GM19025 (cell line): Measurements from ENCODE around the gene NDUFAF5.
A peak's percentile ranks its signal among the peaks of the same experiment; 100 is the strongest.

ENCODE experiments used
- ATAC-seq: cut with Tn5 transposase; IDR thresholded peaks from one replicate; pipeline ENCODE4 v1.9.1; 2021; ENCODE audit warnings: mild to moderate bottlenecking, low read depth, moderate library complexity; ENCODE audit not compliant: unreplicated experiment

NDUFAF5 gene

DNA sequence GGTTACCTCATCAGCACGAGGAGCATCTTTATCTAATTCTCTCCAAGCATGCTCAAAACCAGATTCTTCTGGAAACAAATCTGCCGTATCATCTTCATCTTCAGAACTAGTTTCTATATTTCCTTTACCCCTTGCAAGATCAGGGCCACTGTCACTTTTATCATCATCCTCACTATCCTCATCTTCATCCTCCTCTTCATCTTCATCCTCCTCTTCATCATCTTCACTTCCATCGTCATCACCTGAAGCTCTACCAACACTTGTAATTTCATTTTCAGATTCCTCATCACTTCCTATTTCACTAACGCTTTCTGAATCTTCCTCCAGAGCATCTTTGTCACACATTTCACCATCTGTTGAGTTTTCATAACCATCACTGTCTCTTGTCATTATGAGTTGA, 9.0 kb upstream of the NDUFAF5 start:
- no peak for ATAC-seq

DNA sequence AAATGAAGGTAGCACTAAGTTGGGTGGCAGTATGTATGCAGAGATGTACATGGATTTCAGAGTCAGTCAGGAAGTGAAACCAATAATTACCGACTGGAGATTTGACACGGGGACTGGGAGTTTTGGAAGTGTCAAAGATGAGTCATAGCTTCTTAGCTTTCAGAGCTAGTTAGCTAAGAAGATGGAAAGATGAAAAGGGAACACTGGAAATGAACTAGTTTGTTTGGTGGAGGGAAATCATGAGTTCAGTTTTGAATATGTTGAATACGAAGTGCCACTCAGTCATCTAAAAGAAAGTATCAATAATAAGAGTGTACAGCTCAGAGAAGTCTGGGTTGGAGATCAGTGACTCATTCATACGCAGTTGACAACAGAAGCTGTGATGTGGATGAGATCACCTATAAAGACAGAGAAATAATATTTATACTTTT, 7.6 kb upstream of the NDUFAF5 start:
- no peak for ATAC-seq

DNA sequence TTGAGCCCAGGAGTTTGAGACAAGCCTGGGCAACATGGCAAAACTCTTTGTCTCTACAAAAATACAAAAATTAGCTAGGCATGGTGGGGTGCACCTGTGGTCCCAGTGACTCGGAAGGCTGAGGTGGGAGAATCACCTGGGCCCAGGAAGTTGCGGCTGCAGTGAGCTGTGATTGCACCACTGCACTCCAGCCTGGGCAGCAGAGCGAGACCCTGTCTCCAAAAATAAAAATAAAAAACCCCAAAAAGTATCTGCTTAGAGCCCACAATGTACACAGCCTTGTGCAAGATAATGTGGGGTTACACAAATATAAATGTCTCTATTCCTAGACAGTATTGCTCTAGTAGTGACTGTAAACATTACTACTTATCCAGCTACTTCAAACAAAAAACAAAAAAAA, 6.0 kb upstream of the NDUFAF5 start:
- no peak for ATAC-seq

DNA sequence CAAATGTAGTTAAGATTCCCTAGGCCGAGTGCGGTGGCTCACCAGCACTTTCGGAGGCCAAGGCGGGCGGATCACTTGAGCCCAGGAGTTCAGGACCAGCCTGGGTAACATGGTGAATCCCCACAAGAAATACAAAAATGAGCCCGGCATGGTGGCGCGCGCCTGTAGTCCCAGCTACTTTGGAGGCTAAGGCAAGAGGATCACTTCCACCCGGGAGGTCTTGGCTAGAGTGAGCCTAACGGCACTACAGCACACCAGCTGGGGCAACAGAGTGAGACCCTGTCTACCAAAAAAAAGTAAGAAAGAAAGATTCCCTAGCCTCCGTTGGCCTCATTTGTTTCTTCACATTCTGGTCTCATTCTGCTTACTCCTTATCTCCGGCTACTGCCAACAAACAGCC, 1.3 kb upstream of the NDUFAF5 start:
- ATAC-seq = no peak

DNA sequence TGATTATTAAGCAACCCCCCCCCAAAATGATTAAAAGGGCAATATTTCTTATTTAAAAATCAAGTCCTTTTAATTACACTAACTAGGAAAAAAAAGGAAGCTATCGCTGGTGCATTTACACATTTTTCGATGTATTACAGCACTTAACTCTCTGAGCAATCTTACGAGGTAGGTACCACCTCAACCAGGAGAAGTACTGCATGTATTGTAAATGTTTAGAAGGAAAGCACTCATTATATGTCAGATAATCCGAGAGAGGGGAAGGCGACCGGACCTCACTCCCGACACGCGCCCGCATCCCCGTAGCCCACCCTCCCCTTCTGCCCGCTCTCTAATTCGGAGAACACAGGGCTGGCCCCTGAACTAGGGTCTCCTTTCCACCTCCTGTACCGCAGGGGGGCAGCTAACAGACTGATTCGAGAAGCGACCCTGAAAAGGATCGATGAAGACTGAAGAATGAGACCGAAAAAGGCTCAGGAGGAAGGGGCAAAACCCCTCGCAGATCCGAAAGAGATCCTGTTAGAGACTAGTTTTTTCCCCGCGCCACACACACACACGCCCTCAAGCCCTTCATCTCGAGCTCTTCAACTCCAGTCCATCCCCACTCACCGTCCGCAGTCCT, 446 bp upstream of the NDUFAF5 start:
- ATAC-seq = peak; percentile 3

DNA sequence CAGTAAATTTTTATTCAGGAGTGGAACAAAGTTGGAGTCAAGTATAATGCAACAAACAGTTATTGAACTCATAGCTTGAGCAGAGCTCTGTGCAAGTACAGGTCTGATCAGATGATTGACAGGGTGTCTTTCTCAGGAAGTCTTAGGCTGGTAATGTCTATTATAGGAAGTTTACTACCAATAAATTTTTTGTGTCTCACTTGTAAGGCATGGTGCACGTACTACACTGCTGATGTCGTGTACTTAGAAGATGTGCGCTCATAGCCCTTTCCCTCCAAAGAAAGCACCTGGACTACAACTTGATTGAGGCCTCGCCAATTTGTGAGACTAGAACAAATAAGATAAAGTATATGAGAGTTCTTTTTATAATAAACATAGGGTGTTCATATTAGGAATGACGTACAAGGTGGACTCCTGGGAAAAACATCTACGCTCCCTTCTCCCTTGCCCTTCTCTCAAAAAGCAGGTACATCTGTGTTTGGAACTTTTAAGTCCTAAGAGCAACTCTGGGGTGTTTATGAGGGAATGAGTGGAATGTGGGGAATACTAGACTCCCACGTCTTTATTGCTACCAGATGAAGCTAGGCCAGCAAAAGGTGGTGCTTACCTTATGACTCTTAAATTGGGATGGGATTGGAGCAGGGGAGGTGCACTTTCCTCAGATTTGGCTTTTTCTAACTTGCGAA, 1.5 kb downstream of the NDUFAF5 start:
- ATAC-seq = no peak

DNA sequence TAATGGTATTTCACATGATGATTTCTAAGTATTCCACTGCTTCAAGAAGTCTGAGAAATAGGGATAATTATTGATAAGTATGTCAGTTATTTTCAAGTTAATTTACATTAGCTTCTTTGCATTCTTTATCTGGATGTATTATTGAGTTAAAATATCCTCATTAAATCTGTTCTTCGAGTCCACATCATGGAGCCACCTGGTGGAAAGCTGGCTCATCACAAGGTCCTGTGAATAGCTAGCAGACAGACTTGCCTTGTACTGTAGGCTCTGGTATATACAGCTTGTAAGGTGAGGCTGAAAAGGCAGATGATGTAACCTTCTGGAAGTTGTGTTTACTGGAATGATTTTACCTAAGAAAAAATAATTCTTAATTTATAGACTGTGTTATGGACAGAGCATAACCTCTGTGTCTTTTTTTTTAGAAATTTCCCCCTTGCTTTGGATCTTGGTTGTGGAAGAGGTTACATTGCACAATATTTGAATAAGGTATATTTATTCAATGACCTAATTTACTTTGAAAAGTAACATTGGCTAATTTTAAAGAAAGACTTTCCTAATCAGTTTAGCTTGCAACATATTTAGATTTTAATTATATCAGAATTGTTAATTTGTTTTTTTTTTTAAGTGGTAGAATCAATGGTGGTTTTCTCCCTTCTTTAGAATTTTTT, 3.5 kb downstream of the NDUFAF5 start:
- ATAC-seq = no peak

DNA sequence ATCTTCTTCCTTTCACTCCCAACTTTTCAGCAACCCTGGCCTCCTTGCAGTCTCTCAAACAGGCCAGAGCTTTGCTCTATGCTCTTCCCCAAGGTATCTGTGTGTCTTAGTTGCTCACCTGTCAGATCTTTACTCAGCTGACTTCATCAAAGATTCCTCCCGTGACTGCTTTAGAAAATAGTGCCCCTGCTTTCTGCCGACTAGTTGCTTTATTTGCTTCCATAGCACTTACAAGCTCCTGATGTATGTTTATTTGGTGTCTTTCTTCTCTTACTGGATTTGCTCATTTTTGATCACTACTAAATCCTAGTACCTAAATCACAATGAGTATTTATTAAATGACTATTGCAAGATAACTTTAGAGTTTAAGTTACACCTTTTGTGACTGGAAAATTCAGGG, 5.9 kb downstream of the NDUFAF5 start:
- no peak for ATAC-seq

DNA sequence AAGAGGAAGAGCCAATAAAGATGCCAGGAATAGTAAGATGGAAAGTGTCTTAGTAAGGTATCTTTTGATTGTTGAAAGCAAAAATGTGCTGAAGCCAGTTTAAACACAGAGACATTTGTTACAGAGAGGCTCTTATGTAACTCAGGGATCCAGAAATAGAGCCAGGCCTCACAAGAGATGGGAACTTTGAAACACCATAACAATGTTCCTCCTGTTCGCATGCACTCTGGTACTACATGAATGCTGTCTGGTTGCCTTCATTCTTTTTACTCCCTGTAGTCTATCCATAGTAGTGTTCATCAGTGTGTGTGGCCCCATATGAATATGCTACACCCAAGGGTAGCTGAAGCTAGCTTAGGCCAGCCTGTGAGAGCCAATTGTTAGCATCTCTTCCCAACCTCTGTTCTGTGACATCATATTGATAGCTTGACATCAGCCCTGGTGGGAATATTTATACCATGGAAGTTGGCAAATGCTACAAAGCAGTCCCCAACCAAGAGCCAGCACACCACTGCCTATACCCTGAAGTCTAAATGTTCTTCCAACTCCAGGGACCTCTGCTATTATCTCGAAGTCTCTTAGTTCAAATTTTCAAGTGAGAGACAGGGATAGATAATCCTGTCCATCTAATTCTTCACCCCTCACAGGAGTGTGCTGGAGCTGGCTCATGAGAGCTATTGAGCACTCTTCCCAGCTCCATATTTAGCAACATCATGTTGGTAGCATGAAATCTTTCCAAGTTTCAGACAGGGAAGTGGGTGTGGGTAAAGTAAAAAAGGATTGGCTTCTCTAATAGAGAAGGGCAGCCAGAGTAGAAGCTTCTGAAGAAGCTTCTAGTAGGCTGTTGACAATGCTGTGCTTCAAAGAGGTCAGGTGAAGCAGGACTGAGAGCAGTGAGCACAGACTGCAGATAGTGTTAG, 7.0 kb downstream of the NDUFAF5 start:
- no peak for ATAC-seq

DNA sequence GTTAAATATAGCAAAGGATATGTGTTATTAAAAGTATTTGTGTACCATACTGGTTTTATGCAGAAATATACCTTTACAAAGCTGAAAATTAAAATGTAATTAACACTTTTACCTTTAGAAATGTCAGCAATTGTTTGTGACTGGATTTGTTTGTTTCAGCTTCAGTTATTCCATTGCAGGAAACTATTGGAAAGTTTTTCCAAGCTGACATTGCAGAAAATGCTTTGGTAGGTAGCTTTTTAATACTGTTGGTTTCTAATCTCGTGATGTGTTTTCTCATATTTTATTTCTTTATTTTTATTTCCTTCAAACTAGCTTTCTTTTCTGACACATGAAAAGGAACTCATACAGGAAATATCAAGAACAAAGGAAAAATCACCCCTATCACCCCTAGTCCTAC, 8.2 kb downstream of the NDUFAF5 start:
- ATAC-seq = no peak

DNA sequence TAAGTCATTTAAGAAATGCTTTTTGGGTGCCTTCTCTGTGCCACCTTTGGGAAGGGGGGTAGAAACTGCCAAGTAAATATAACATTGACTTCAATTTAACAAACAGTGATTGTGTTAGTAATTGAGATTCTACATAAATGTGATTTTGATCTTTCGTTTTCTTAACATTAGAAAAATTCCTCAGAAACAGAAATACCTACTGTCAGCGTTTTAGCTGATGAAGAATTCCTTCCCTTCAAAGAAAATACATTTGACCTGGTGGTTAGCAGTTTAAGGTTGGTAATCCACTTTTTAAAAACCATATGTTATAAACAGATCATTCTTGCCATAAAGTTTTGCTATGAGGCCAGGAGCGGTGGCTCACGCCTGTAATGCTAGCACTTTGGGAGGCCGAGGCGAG, 9.8 kb downstream of the NDUFAF5 start:
- no peak for ATAC-seq

DNA sequence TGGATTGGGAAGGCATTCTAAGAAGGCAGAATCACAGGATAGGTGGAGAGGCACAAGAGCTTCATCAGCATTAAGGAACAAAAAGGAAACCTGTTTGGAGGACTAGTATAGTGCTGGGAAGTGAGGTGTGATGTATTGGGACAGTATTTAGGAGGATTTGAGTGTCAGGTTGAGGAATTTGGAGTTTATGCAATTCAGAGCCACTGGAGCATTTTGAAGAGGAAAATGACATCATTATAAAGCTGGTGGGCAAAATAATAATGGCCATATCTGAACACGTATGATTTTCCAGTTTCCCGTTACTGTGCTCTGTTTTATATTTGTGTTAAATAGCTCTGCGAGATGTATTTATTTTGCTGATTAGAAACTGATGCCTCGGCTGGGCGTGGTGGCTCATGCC, 14.2 kb downstream of the NDUFAF5 start:
- ATAC-seq = no peak

DNA sequence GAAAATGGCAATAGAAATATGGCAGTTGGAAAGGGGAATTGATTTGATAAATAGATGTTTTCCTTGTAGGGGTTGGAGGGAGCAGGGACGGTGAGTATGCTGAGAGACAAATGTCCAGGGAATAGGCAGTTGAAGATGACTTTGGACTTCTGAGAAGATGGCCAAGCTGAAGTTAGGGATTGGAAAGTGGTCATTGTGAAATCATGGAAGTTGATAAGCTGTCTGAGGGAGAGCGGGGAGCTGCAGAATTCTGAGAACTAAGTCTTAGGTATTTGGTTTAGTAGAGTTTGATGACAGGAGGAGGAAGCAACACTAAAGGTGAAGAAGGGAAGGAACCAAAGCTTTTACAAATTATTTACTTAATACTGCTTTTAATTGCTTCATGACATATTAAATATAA, 15.1 kb downstream of the NDUFAF5 start:
- no peak for ATAC-seq

DNA sequence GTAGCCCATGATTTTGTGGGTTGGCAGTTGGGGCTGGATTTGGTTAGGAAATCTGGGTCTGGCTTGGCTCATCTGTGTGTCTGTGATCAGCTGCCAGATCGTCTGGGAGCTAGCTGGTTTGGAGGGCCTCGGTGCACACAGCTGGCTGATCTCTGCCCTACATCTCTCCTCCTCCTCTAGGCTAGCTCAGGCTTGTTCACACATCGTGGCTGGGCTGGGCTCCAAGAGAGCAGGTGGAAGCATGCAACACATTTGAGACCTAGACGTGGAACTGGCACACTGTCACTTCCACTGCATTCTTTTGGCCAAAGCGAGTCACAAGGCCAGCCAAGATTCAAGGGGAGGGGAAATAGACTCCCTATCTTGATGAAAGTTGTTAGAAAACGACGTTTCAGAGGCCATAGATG, 15.9 kb downstream of the NDUFAF5 start:
- no peak for ATAC-seq

DNA sequence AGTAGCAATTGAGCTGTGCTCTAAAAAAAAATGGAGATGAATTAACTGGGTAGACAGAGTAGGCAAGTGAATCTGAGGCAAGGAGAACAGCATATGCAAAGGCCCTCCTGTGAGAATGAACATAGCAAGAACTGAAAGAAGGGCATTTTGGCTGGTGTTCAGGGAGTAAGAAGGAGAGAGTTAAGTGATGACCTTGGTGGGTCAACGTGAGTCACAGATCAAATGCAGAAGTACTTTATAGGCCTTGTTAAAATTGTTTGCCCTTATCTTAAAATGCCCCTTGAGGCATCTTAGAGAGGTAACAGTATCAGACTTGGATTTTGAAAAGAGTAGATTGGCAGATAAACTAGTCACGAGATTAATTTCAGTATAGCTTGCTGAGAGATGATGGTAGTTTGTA, 24.5 kb downstream of the NDUFAF5 start:
- no peak for ATAC-seq

DNA sequence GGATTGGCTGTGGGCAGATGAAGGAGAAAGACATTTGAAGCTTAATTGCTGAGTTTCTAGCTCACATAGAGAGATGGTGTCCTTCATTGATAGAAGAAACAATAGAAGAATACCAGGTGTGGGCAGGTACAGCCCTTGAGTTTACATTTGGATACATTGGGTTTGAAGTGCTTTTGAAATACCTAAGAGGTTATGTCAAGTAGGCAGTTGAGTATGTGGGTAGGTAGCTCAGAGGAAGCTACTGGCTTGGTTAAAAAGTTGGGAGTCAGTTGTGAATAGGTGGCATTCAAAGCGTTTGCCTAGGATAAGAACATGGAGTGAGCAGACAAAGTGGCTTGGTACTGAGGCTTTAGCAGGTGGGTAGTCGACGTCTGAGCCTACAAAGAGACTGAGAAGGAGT, 25.0 kb downstream of the NDUFAF5 start:
- ATAC-seq = no peak

DNA sequence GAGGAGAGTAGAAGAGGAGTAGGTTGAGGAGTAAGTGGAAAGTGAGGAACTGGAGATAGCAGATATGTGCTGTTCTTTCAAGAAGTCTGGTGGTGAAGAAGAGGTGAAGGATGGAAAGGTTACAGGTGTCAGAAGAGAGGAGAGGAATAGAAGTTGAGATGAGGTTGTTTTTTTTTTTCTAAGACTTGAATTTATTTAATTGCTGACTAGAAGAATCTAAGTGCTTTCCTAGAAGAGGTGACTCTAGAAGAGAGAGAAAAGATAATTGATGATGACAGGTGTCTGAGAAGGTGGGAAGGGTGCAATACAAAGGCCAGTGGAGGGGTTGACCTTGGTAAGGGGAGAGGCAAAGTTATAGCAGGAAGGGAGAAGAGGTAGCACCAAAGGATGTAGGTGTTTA, 25.6 kb downstream of the NDUFAF5 start:
- no peak for ATAC-seq

DNA sequence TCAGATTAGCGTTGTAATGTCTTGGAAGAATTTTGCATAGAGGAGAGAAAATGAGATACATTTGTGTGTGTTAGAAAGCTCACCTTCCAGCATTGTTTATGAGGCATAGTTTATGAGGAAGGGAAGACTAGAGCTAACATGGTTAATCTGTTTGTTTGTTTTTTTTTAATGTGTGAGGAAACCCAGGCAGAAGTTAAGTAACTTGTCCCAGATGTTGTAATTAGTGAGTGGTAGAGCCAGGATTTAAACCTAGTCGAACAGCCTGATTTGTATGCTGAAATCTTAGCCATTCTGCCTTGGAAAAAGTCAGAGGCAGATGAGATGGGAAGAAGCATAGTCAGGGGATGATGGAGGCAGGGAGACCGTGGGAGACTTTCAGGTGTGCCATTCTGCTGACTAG, 29.1 kb downstream of the NDUFAF5 start:
- no peak for ATAC-seq

DNA sequence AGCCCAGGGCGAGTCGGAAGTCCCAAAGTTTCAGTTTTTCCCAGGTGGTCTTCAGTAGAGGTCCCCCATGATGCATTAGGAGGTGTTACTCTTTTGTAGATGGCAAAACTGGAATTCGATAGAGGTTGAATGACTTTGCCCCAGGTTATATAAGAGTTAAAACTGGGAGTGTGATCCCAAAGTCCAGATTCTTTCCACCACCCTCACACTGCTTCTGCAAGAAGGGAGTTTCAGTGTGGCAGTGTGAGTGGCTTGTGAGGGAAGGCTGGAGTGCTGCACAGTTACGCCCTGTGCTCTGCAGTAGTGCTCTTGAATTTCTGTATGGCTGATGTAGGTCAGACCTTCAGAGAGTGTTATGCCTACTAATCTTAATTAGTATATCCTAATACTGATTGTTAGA, 29.8 kb downstream of the NDUFAF5 start:
- no peak for ATAC-seq

DNA sequence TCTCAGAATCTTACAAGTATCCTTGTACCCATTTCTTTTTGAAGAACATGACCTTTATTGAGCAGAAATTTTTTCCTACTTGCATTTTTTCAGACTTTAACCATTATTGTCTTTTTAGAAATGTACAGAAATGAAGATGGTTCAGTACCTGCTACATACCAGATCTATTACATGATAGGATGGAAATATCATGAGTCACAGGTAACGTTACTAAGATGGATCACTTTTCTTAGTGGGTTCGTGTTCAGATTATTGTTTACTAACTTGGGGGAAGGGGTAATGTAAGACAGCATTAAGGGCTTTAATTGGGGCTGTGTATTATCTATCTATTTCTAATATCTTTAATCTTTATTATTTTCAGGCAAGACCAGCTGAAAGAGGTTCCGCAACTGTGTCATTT, 31.9 kb downstream of the NDUFAF5 start:
- ATAC-seq = no peak

DNA sequence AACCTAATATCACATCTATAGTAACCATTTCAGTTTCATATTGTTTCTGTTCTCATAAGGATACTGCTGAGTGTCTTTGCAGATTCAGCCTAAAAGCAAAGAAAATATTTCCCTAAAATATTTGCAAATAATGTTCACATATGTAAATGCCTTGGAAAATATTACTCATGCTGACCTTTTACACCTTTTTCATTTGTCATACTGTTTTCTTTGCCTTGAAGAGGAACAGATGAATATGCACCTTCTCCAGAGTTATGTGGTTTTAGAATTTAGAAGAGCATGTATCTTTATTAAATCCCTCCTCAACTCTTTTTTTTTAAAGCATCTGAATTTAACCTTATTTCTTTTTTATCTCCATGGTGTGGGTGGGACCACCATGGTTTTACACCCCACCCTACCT, 32.5 kb downstream of the NDUFAF5 start:
- no peak for ATAC-seq
